Osteoblast (primary cell): Measurements from ENCODE around the gene AXIN1. TPM values are rescaled to one million over a fixed set of nuclear protein-coding genes. Genes with fewer than 3 reads are reported as not detected.
"Not testable (repeated sequence)": the region's sequence is repeated elsewhere in the genome, so short reads cannot be mapped to it uniquely, and the experiment has no call there.

Experiments used
- DNase-seq: peaks from one replicate; pipeline ENCODE4 v3.0.0; 2011; ENCODE audit warnings: low spot score, mixed read lengths; ENCODE audit not compliant: insufficient read length; ENCODE audit errors: missing footprints
- H2AFZ ChIP-seq: 2 replicates; pipeline ENCODE4 v1.6.0; 2011; ENCODE audit warnings: mild to moderate bottlenecking, low read length
- H3K27ac ChIP-seq: 2 replicates; pipeline ENCODE4 v1.5.1; 2011; ENCODE audit warnings: mild to moderate bottlenecking, low read depth, low read length, moderate library complexity
- H3K27me3 ChIP-seq: 2 replicates; pipeline ENCODE4 v1.6.0; 2012; ENCODE audit warnings: mild to moderate bottlenecking, control low read depth, inconsistent platforms, low read length, moderate library complexity; ENCODE audit not compliant: insufficient read depth
- H3K36me3 ChIP-seq: 2 replicates; pipeline ENCODE4 v1.5.1; 2011; ENCODE audit warnings: mild to moderate bottlenecking, low read length, control low read depth, moderate library complexity; ENCODE audit not compliant: insufficient read depth
- H3K4me1 ChIP-seq: 2 replicates; pipeline ENCODE4 v1.5.1; 2011; ENCODE audit warnings: mild to moderate bottlenecking, low read length, control low read depth, moderate library complexity; ENCODE audit not compliant: insufficient read depth
- H3K4me2 ChIP-seq: 2 replicates; pipeline ENCODE4 v1.6.0; 2011; ENCODE audit warnings: mild to moderate bottlenecking, low read length; ENCODE audit not compliant: insufficient read depth
- H3K4me3 ChIP-seq: fragments of 200-600 bp; sonication (generic); 3 replicates; pipeline ENCODE4 v1.5.1; 2012; ENCODE audit warnings: mild to moderate bottlenecking, low read length, inconsistent platforms; ENCODE audit not compliant: insufficient read depth
- H3K79me2 ChIP-seq: 2 replicates; pipeline ENCODE4 v1.6.0; 2012; ENCODE audit warnings: mild to moderate bottlenecking, low read length, control low read depth, inconsistent platforms; ENCODE audit not compliant: insufficient read depth
- H3K9me3 ChIP-seq: 2 replicates; pipeline ENCODE4 v1.5.1; 2011; ENCODE audit warnings: low read depth, low read length, control low read depth
- H4K20me1 ChIP-seq: 2 replicates; pipeline ENCODE4 v1.6.0; 2012; ENCODE audit warnings: mild to moderate bottlenecking, low read length, control low read depth; ENCODE audit not compliant: insufficient read depth
- CTCF ChIP-seq: IDR thresholded peaks from 2 replicates; pipeline ENCODE4 v1.5.1; 2011; ENCODE audit warnings: mild to moderate bottlenecking, low read depth, low read length, moderate library complexity; ENCODE audit errors: extremely low read depth
- total RNA-seq: library from RNA; depleted of rRNA; stranded (reverse); fragments of >200 nt; gene quantifications from 2 replicates; pipeline ENCODE4 v1.2.3, GENCODE V29; 2012

AXIN1 gene
- total RNA-seq, 1 donor: 21.7 TPM

- Histone ChIP-seq H3K4me2 (no peak overlapping the region), H3K79me2 (no peaks in the 10 kb centered on the region), H3K4me1 (no peaks in the 10 kb centered on the region), H3K9me3 (no peaks in the 10 kb centered on the region), H3K27ac (no peak overlapping the region), H3K36me3 (peaks cover 12% of the 10 kb centered on the region), H3K4me3 (no peak overlapping the region), H3K27me3 (no peaks in the 10 kb centered on the region), H4K20me1 (no peaks in the 10 kb centered on the region), H2AFZ (no peak overlapping the region)
- DNase-seq: peak; percentile 58
- TF ChIP-seq CTCF: no peak
Observed at GRCh38 chr16:259814-260253, 92.7 kb downstream of the AXIN1 start.

- no peaks in the 10 kb centered on the region for H3K9me3 ChIP-seq
- TF ChIP-seq CTCF: no peak
- H3K4me2 ChIP-seq: no peak overlapping the region
- H2AFZ ChIP-seq: no peak overlapping the region
- H3K36me3 ChIP-seq: peaks cover 14% of the 10 kb centered on the region
- no peaks in the 10 kb centered on the region for H4K20me1 ChIP-seq
- no peaks in the 10 kb centered on the region for H3K4me1 ChIP-seq
- no peaks in the 10 kb centered on the region for H3K27me3 ChIP-seq
- no peak overlapping the region for H3K27ac ChIP-seq
- no peak overlapping the region for H3K4me3 ChIP-seq
- no peaks in the 10 kb centered on the region for H3K79me2 ChIP-seq
- peak; percentile 34 for DNase-seq
Observed at GRCh38 chr16:259226-259625, 93.3 kb downstream of the AXIN1 start.

GRCh38 chr16:258091-258490 is 94.4 kb downstream of the AXIN1 start:
- not testable (repeated sequence) for H3K4me1 ChIP-seq, DNase-seq, H3K4me3 ChIP-seq, H3K79me2 ChIP-seq, H3K9me3 ChIP-seq, H3K4me2 ChIP-seq, H4K20me1 ChIP-seq, H3K27me3 ChIP-seq, H3K27ac ChIP-seq, H2AFZ ChIP-seq
- peaks cover 17% of the 10 kb centered on the region for H3K36me3 ChIP-seq

- H4K20me1 ChIP-seq: no peaks in the 10 kb centered on the region
- H3K4me3 ChIP-seq: no peak overlapping the region
- H3K27ac ChIP-seq: no peak overlapping the region
- H2AFZ ChIP-seq: no peak overlapping the region
- DNase-seq: no peak
- no peak for TF ChIP-seq CTCF
- no peaks in the 10 kb centered on the region for H3K9me3 ChIP-seq
- no peaks in the 10 kb centered on the region for H3K79me2 ChIP-seq
- no peaks in the 10 kb centered on the region for H3K27me3 ChIP-seq
- peaks cover 21% of the 10 kb centered on the region for H3K36me3 ChIP-seq
- no peaks in the 10 kb centered on the region for H3K4me1 ChIP-seq
- no peak overlapping the region for H3K4me2 ChIP-seq
Observed at GRCh38 chr16:255183-255582, 97.3 kb downstream of the AXIN1 start.
